KMS-11 (cell line): ENCODE results near the gene ARFGAP3.

Source experiments
- H2AFZ ChIP-seq: fragments of 200-600 bp; sonication (generic); 2 replicates; pipeline ENCODE4 v1.6.1; 2016; ENCODE audit warnings: antibody characterized with exemption, mixed run types, low read depth
- H3K27ac ChIP-seq: fragments of 200-600 bp; sonication (generic); 2 replicates; pipeline ENCODE4 v1.6.1; 2016; ENCODE audit warnings: mild to moderate bottlenecking, mixed run types
- H3K27me3 ChIP-seq: fragments of 200-600 bp; sonication (generic); 2 replicates; pipeline ENCODE4 v1.6.1; 2017; ENCODE audit warnings: mild to moderate bottlenecking, low read depth, mixed run types, moderate library complexity; ENCODE audit not compliant: insufficient read depth
- H3K36me3 ChIP-seq: fragments of 200-600 bp; sonication (generic); 2 replicates; pipeline ENCODE4 v1.6.1; 2017; ENCODE audit warnings: mild to moderate bottlenecking, mixed run types; ENCODE audit not compliant: insufficient read depth
- H3K4me1 ChIP-seq: fragments of 200-600 bp; sonication (generic); 2 replicates; pipeline ENCODE4 v1.6.1; 2016; ENCODE audit warnings: mild to moderate bottlenecking, low read depth, mixed run types; ENCODE audit not compliant: poor library complexity, severe bottlenecking
- H3K4me2 ChIP-seq: fragments of 200-600 bp; sonication (generic); 2 replicates; pipeline ENCODE4 v1.7.0; 2016; ENCODE audit warnings: mild to moderate bottlenecking, mixed run types
- H3K4me3 ChIP-seq: fragments of 200-600 bp; sonication (generic); IDR thresholded peaks from 2 replicates; pipeline ENCODE4 v1.6.1; 2017; ENCODE audit warnings: low read depth, low read length, mixed read lengths; ENCODE audit not compliant: insufficient read depth
- H3K79me2 ChIP-seq: fragments of 200-600 bp; sonication (generic); 2 replicates; pipeline ENCODE4 v1.6.1; 2016; ENCODE audit warnings: low read depth, mixed run types; ENCODE audit not compliant: insufficient read depth
- H3K9ac ChIP-seq: fragments of 200-600 bp; sonication (generic); 2 replicates; pipeline ENCODE4 v1.6.1; 2016; ENCODE audit warnings: mild to moderate bottlenecking, mixed run types
- H4K20me1 ChIP-seq: fragments of 200-600 bp; sonication (generic); 2 replicates; pipeline ENCODE4 v1.6.1; 2016; ENCODE audit warnings: mild to moderate bottlenecking, mixed run types; ENCODE audit not compliant: insufficient read depth
- CTCF ChIP-seq: fragments of 200-600 bp; sonication (generic); conservative IDR thresholded peaks from 2 replicates; pipeline ENCODE4 v1.6.1; 2017; ENCODE audit warnings: low read depth, mild to moderate bottlenecking, antibody characterized with exemption, low read length, moderate library complexity, mixed read lengths

ARFGAP3 gene

GRCh38 chr22:42797011-42797410 is 60.1 kb downstream of the ARFGAP3 start:
- no peaks in the 10 kb centered on the region for H3K27me3 ChIP-seq

GRCh38 chr22:42796081-42796480 is 61.0 kb downstream of the ARFGAP3 start:
- H3K79me2 ChIP-seq, result no peaks in the 10 kb centered on the region
- no peaks in the 10 kb centered on the region for H3K27me3 ChIP-seq
- no peak overlapping the region for H3K9ac ChIP-seq
- H4K20me1 ChIP-seq, result no peaks in the 10 kb centered on the region
- no peaks in the 10 kb centered on the region for H3K4me1 ChIP-seq
- H3K4me3 ChIP-seq, result no peak overlapping the region
- no peaks in the 10 kb centered on the region for H3K36me3 ChIP-seq
- H3K4me2 ChIP-seq, result no peak overlapping the region
- no peak overlapping the region for H3K27ac ChIP-seq
- no peak overlapping the region for H2AFZ ChIP-seq
- TF ChIP-seq CTCF, result no peak

More at GRCh38 chr22:42797011-42797410, 60.1 kb downstream of the ARFGAP3 start:
- Histone ChIP-seq H3K27ac (no peak overlapping the region), H3K36me3 (no peaks in the 10 kb centered on the region), H2AFZ (no peak overlapping the region), H3K79me2 (no peaks in the 10 kb centered on the region), H3K4me2 (no peak overlapping the region), H3K4me1 (no peaks in the 10 kb centered on the region), H3K9ac (no peak overlapping the region), H4K20me1 (no peaks in the 10 kb centered on the region), H3K4me3 (no peak overlapping the region)
- no peak for TF ChIP-seq CTCF

- no peaks in the 10 kb centered on the region for H4K20me1 ChIP-seq
- H3K4me2 ChIP-seq, result no peak overlapping the region
- no peak overlapping the region for H3K4me3 ChIP-seq
- H3K9ac ChIP-seq, result no peak overlapping the region
- H3K27me3 ChIP-seq, result no peaks in the 10 kb centered on the region
- no peak overlapping the region for H3K27ac ChIP-seq
- H2AFZ ChIP-seq, result no peak overlapping the region
- no peaks in the 10 kb centered on the region for H3K79me2 ChIP-seq
- no peak for TF ChIP-seq CTCF
- H3K4me1 ChIP-seq, result no peaks in the 10 kb centered on the region
- no peaks in the 10 kb centered on the region for H3K36me3 ChIP-seq
Observed at GRCh38 chr22:42794551-42795510, 62.2 kb downstream of the ARFGAP3 start.

GRCh38 chr22:42793848-42794405 is 63.1 kb downstream of the ARFGAP3 start:
- no peak overlapping the region for H3K4me2 ChIP-seq
- H3K4me3 ChIP-seq, result no peak overlapping the region
- H3K36me3 ChIP-seq, result no peaks in the 10 kb centered on the region
- no peak for TF ChIP-seq CTCF
- no peak overlapping the region for H3K9ac ChIP-seq
- no peaks in the 10 kb centered on the region for H3K79me2 ChIP-seq
- H3K4me1 ChIP-seq, result no peaks in the 10 kb centered on the region
- H3K27me3 ChIP-seq, result no peaks in the 10 kb centered on the region
- H4K20me1 ChIP-seq, result no peaks in the 10 kb centered on the region
- no peak overlapping the region for H3K27ac ChIP-seq
- H2AFZ ChIP-seq, result no peak overlapping the region
